ENCODE data around the gene ATF6B. TPM values are rescaled to one million over a fixed set of nuclear protein-coding genes. Genes with fewer than 3 reads are reported as not detected.

The ATF6B gene
- total and polyA plus RNA-seq, 2 of the 13 experiments (the other 11 are each of a cell fraction or from before 2014, with no cell fraction given): 18.1 to 44.0 TPM

DNA sequence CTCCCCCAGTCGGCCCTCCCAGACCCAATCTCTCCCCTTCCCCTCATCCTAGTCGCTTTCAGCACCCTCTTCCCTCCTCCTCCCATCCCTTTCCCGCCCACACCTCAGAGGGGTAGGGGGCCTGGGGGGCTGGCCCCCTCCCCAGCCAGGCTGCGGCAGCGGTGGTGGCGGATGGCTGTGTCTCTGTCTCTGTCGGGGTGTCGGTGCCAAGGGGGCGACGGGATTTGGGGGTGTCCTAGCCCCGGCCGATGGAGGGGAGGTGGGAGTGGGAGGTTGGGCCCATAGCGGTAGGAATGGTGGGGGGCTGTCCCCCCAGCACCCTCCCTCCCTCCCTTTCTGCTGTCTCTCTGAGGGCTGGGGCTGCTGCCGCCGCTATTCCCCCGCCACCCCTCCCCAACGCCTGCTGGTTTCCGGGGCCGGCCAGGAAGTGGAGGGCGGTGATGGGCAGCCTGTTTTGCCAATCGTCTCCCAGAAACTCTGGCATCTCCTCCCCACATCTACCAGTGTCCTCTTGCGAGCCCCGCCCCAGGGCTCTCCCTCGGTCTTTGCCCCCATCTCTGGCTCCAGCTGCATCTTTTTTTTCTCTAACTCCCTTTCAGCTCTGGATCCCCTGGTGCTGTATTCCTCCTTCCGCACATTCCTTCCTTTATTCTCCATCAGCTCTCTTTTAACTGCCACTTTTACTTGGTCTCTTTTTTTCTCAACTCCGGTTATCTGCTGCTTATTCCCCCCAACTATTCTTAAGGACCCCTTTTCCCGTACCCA lies 47.8 kb upstream of the ATF6B start, which contains the start of gene AGPAT1 (continued):
- peak; percentile 41; the same call in 1 of the 2 replicates for TF ChIP-seq MXD1 (CRISPR knock-in tag; IDR thresholded peaks at IDR 0.05)
- 0 out of 2 replicates have a peak, but pooled peaks have one; percentile 24 for TF ChIP-seq IRF1 (CRISPR knock-in tag; IDR thresholded peaks at IDR 0.05; ENCODE audit: low read depth)
- TF ChIP-seq ZNF678 (CRISPR knock-in tag; IDR thresholded peaks at IDR 0.05): peak; percentile 53; the same call in 1 of the 2 replicates
- 0 out of 2 replicates have a peak, but pooled peaks have one; percentile 21 for TF ChIP-seq ZSCAN31 (CRISPR knock-in tag; IDR thresholded peaks at IDR 0.05; ENCODE audit: low read depth)
- TF ChIP-seq, protein P1, sequence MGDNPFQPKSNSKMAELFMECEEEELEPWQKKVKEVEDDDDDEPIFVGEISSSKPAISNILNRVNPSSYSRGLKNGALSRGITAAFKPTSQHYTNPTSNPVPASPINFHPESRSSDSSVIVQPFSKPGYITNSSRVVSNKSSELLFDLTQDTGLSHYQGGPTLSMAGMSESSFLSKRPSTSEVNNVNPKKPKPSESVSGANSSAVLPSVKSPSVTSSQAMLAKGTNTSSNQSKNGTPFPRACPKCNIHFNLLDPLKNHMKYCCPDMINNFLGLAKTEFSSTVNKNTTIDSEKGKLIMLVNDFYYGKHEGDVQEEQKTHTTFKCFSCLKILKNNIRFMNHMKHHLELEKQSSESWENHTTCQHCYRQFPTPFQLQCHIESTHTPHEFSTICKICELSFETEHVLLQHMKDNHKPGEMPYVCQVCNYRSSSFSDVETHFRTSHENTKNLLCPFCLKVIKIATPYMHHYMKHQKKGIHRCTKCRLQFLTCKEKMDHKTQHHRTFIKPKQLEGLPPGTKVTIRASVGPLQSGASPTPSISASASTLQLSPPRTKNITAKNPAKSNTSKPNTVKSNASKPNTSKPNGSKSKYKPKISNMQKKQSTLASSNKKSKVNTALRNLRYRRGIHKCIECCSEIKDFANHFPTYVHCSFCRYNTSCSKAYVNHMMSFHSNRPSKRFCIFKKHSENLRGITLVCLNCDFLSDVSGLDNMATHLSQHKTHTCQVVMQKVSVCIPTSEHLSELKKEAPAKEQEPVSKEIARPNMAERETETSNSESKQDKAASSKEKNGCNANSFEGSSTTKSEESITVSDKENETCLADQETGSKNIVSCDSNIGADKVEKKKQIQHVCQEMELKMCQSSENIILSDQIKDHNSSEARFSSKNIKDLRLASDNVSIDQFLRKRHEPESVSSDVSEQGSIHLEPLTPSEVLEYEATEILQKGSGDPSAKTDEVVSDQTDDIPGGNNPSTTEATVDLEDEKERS (CRISPR knock-in tag; IDR thresholded peaks at IDR 0.05): peak; percentile 66; the same call in 1 of the 2 replicates
- no peak for TF ChIP-seq EHMT2 (IDR thresholded peaks at IDR 0.05; ENCODE audit: borderline replicate concordance, low read depth, low read length)
- TF ChIP-seq, protein P2, sequence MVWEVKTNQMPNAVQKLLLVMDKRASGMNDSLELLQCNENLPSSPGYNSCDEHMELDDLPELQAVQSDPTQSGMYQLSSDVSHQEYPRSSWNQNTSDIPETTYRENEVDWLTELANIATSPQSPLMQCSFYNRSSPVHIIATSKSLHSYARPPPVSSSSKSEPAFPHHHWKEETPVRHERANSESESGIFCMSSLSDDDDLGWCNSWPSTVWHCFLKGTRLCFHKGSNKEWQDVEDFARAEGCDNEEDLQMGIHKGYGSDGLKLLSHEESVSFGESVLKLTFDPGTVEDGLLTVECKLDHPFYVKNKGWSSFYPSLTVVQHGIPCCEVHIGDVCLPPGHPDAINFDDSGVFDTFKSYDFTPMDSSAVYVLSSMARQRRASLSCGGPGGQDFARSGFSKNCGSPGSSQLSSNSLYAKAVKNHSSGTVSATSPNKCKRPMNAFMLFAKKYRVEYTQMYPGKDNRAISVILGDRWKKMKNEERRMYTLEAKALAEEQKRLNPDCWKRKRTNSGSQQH (CRISPR knock-in tag; IDR thresholded peaks at IDR 0.05; ENCODE audit: low read depth): peak; percentile 74; the same call in 1 of the 2 replicates
- peak; percentile 73 for TF ChIP-seq ZNF574 (CRISPR knock-in tag; IDR thresholded peaks at IDR 0.05)
- TF ChIP-seq SAP130 (CRISPR knock-in tag; IDR thresholded peaks at IDR 0.05; ENCODE audit: low read depth): peak; percentile 65; the same call in 1 of the 2 replicates
- peak; percentile 48 for TF ChIP-seq ZNF605 (CRISPR knock-in tag; IDR thresholded peaks at IDR 0.05)
- TF ChIP-seq ZNF101 (CRISPR knock-in tag; IDR thresholded peaks at IDR 0.05; ENCODE audit: borderline replicate concordance, low read depth): peak; percentile 53; the same call in 1 of the 2 replicates
- peak; percentile 92 for TF ChIP-seq SP4 (CRISPR knock-in tag; IDR thresholded peaks at IDR 0.05)
- TF ChIP-seq, protein P3, sequence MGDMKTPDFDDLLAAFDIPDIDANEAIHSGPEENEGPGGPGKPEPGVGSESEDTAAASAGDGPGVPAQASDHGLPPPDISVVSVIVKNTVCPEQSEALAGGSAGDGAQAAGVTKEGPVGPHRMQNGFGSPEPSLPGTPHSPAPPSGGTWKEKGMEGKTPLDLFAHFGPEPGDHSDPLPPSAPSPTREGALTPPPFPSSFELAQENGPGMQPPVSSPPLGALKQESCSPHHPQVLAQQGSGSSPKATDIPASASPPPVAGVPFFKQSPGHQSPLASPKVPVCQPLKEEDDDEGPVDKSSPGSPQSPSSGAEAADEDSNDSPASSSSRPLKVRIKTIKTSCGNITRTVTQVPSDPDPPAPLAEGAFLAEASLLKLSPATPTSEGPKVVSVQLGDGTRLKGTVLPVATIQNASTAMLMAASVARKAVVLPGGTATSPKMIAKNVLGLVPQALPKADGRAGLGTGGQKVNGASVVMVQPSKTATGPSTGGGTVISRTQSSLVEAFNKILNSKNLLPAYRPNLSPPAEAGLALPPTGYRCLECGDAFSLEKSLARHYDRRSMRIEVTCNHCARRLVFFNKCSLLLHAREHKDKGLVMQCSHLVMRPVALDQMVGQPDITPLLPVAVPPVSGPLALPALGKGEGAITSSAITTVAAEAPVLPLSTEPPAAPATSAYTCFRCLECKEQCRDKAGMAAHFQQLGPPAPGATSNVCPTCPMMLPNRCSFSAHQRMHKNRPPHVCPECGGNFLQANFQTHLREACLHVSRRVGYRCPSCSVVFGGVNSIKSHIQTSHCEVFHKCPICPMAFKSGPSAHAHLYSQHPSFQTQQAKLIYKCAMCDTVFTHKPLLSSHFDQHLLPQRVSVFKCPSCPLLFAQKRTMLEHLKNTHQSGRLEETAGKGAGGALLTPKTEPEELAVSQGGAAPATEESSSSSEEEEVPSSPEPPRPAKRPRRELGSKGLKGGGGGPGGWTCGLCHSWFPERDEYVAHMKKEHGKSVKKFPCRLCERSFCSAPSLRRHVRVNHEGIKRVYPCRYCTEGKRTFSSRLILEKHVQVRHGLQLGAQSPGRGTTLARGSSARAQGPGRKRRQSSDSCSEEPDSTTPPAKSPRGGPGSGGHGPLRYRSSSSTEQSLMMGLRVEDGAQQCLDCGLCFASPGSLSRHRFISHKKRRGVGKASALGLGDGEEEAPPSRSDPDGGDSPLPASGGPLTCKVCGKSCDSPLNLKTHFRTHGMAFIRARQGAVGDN (CRISPR knock-in tag; IDR thresholded peaks at IDR 0.05): peak; percentile 79
- TF ChIP-seq ETV5 (CRISPR knock-in tag; IDR thresholded peaks at IDR 0.05; ENCODE audit: borderline replicate concordance): peak; percentile 70; the same call in 1 of the 2 replicates

Measured in HepG2 (cell line).